B cell (primary cell): Measurements from ENCODE around the gene GPR108. TPM values are rescaled to one million over a fixed set of nuclear protein-coding genes. Genes with fewer than 3 reads are reported as not detected.
"Not testable (repeated sequence)": the region's sequence is repeated elsewhere in the genome, so short reads cannot be mapped to it uniquely, and the experiment has no call there.

Source experiments
- ATAC-seq: fragments of 200-7000 bp; cut with Tn5 transposase; one replicate; pipeline ENCODE4 v1.10.0; 2021; ENCODE audit warnings: low read depth, mild to moderate bottlenecking, moderate number of reproducible peaks, moderate library complexity
- CTCF ChIA-PET: fragments of 350-600 bp; sonication (Branson Sonifier 250); formaldehyde crosslinking; loops from one replicate; lab custom pipeline; 2021; ENCODE audit warnings: antibody characterized with exemption, inconsistent platforms; lab: Charles Lee
- POLR2A ChIA-PET: fragments of 350-600 bp; sonication (Branson Sonifier 250); formaldehyde crosslinking; loops from one replicate; lab custom pipeline; 2021; ENCODE audit warnings: antibody characterized with exemption; lab: Charles Lee
- DNase-seq: peaks from one replicate; pipeline ENCODE4 v3.0.0; 2013
- H2AFZ ChIP-seq: 2 replicates; pipeline ENCODE4 v1.6.1; 2012; ENCODE audit warnings: mild to moderate bottlenecking, low read depth, low read length; ENCODE audit not compliant: insufficient read depth, poor library complexity, severe bottlenecking
- H3K27ac ChIP-seq, 2 donors: 1 replicate in 1 of 2; 2 replicates in 1 of 2; pipeline ENCODE4 v1.5.1; 2012 to 2013; ENCODE audit warnings: low read length in 2 of 2, mild to moderate bottlenecking in 2 of 2, moderate library complexity in 1 of 2
- H3K27me3 ChIP-seq, 4 experiments: fragments of 200-600 bp in 1 of 4; sonication (generic) in 1 of 4; replicated peaks in 1 of 4; 1 replicate in 2 of 4; 2 replicates in 2 of 4; pipeline versions ENCODE4 v1.6.1 to v1.7.0; 2013 to 2016; ENCODE audit warnings: low read length in 3 of 4, mild to moderate bottlenecking in 2 of 4, mixed read lengths in 1 of 4, moderate library complexity in 1 of 4; ENCODE audit not compliant: insufficient read depth in 4 of 4, control insufficient read depth in 3 of 4; ENCODE audit errors: control extremely low read depth in 1 of 4
- H3K36me3 ChIP-seq, 2 experiments: replicated peaks in 1 of 2; 1 replicate in 1 of 2; 2 replicates in 1 of 2; pipeline versions ENCODE4 v1.6.1 to v1.7.1; 2013; ENCODE audit warnings: low read length in 1 of 2; ENCODE audit not compliant: insufficient read depth in 2 of 2, control insufficient read depth in 1 of 2; ENCODE audit errors: control extremely low read depth in 1 of 2, extremely low read depth in 1 of 2
- H3K4me1 ChIP-seq, 2 donors: fragments of 200-600 bp in 1 of 2; sonication (generic) in 1 of 2; 1 replicate in 1 of 2; 2 replicates in 1 of 2; pipeline versions ENCODE4 v1.5.1 to v1.6.1; 2013 to 2017; ENCODE audit warnings: low read length in 2 of 2; ENCODE audit not compliant: control insufficient read depth in 2 of 2, insufficient read depth in 2 of 2
- H3K4me2 ChIP-seq: replicated peaks from 2 replicates; pipeline ENCODE3; 2012; ENCODE audit warnings: mild to moderate bottlenecking, low read depth, low read length; ENCODE audit not compliant: poor library complexity, severe bottlenecking
- H3K4me3 ChIP-seq, 5 experiments: fragments of 200-600 bp in 1 of 5; sonication (generic) in 1 of 5; 1 replicate in 3 of 5; 2 replicates in 2 of 5; pipeline versions ENCODE4 v1.5.1 to v1.7.0; 2011 to 2016; ENCODE audit warnings: low read length in 4 of 5, mild to moderate bottlenecking in 4 of 5, low read depth in 2 of 5, control low read depth in 1 of 5, moderate library complexity in 1 of 5; ENCODE audit not compliant: insufficient read depth in 1 of 5; ENCODE audit errors: control extremely low read depth in 1 of 5, extremely low read depth in 1 of 5
- H3K79me2 ChIP-seq: fragments of 200-600 bp; sonication (generic); one replicate; pipeline ENCODE4 v1.6.0; 2016; ENCODE audit warnings: low read length; ENCODE audit not compliant: control insufficient read depth, insufficient read depth
- H3K9ac ChIP-seq: fragments of 200-600 bp; sonication (generic); 2 replicates; pipeline ENCODE4 v1.6.1; 2017; ENCODE audit warnings: mild to moderate bottlenecking, low read length, moderate library complexity
- H3K9me3 ChIP-seq, 3 donors: one replicate each; pipeline versions ENCODE4 v1.6.1 to v1.7.1; 2013; ENCODE audit warnings: low read length in 2 of 3; ENCODE audit not compliant: control insufficient read depth in 2 of 3, insufficient read depth in 1 of 3; ENCODE audit errors: control extremely low read depth in 1 of 3
- H4K20me1 ChIP-seq: 2 replicates; pipeline ENCODE4 v1.6.0; 2012; ENCODE audit warnings: mild to moderate bottlenecking, low read length; ENCODE audit not compliant: insufficient read depth, control insufficient read depth, poor library complexity, severe bottlenecking
- H3K27ac Mint-ChIP-seq: one replicate; pipeline ENCODE4 v1.8.0; 2021; ENCODE audit warnings: mixed read lengths
- H3K27me3 Mint-ChIP-seq: one replicate; pipeline ENCODE4 v1.8.0; 2021; ENCODE audit warnings: mixed read lengths
- H3K4me1 Mint-ChIP-seq: one replicate; pipeline ENCODE4 v1.8.0; 2021; ENCODE audit warnings: mixed read lengths
- H3K4me3 Mint-ChIP-seq: one replicate; pipeline ENCODE4 v1.8.0; 2021; ENCODE audit warnings: mixed read lengths
- H3K9me3 Mint-ChIP-seq: one replicate; pipeline ENCODE4 v1.8.0; 2022; ENCODE audit warnings: mixed read lengths; ENCODE audit not compliant: insufficient read depth
- EZH2 ChIP-seq: IDR thresholded peaks from 2 replicates; pipeline ENCODE4 v1.6.1; 2012; ENCODE audit warnings: borderline replicate concordance, low read depth, mild to moderate bottlenecking, moderate library complexity, low read length; ENCODE audit not compliant: insufficient read depth, poor library complexity, severe bottlenecking
- WGBS: methylation state at CpG from one replicate; pipeline ENCODE4 v1.1.5; 2013; ENCODE audit warnings: missing lambda C conversion rate; ENCODE audit not compliant: insufficient coverage; 5-methylcytosine and 5-hydroxymethylcytosine counted together
- intact Hi-C: fragments of 100-400 bp; cut with micrococcal nuclease; formaldehyde crosslinking; loops from one replicate; pipeline ENCODE4 v1.10.0; 2022
- polyA plus RNA-seq: library from polyadenylated mRNA; depleted of rRNA; stranded (reverse); fragments of >200 nt; gene quantifications from 2 replicates; pipeline ENCODE4 v1.2.3, GENCODE V29; 2012
- total RNA-seq, 2 donors: library from RNA; stranded (reverse); fragments of 120-200 nt in 1 of 2; gene quantifications; 1 replicate in 1 of 2; 2 replicates in 1 of 2; pipeline versions ENCODE4 v1.2.3 to v1.2.4, GENCODE V29; 2013 to 2022
- TF ChIP-seq, protein P1 (sequence below): fragments of 200-600 bp; IDR thresholded peaks from one replicate; pipeline ENCODE4 v1.8.0; 2022; ENCODE audit warnings: antibody characterized with exemption, mild to moderate bottlenecking

The GPR108 gene
- total and polyA plus RNA-seq, 2 donors (not counting 1 experiment from before 2014, with no cell fraction given) = 79.0 to 82.5 TPM

DNA sequence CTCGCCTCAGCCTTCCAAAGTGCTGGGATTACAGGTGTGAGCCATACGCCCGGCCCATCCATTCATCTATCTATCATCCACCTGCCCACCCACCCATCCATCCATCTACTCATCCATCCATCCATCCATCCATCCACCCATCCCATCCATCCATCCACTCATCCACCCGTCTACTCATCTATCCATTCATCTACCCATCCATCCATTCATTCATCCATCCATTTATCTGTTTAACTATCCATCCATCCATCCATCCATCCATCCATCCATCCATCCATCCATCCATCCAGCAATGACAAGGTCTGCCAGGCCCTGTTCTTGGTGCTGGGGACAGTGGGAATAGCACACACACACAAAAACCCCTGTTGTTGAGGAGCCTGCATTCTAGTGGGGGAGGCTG lies 39.6 kb upstream of the GPR108 start:
- Histone ChIP-seq H3K4me2 (no peak overlapping the region), H3K79me2 (peaks cover 95% of the 10 kb centered on the region), H3K4me3 (no peak overlapping the region), H3K27ac (peak overlapping the region in 1 of 2 donors; percentile 65), H3K9ac (no peak overlapping the region), H3K9me3 (no peaks in the 10 kb centered on the region), H4K20me1 (peaks cover 81% of the 10 kb centered on the region), H2AFZ (no peak overlapping the region), H3K27me3 (no peaks in the 10 kb centered on the region), H3K36me3 (peaks cover 3 to 46% of the 10 kb centered on the region in 2 experiments), H3K4me1 (peaks cover 34 to 58% of the 10 kb centered on the region in 2 donors)
- no peak for ATAC-seq
- DNase-seq = no peak
- Mint-ChIP-seq H3K4me1 (peaks cover 56% of the 10 kb centered on the region), H3K27me3 (no peaks in the 10 kb centered on the region), H3K4me3 (peak overlapping the region; percentile 13), H3K9me3 (no peaks in the 10 kb centered on the region), H3K27ac (no peak overlapping the region)
- ChIA-PET CTCF (no interaction called here), POLR2A (no interaction called here)
- intact Hi-C loops = loop anchor here (10.0 kb wide), 1 partner anchor 568 kb away; the partner anchor contains the start of gene ARHGEF18
- WGBS = 97% methylated on average over 3 of the region's 4 CpGs
- TF ChIP-seq, protein P1, sequence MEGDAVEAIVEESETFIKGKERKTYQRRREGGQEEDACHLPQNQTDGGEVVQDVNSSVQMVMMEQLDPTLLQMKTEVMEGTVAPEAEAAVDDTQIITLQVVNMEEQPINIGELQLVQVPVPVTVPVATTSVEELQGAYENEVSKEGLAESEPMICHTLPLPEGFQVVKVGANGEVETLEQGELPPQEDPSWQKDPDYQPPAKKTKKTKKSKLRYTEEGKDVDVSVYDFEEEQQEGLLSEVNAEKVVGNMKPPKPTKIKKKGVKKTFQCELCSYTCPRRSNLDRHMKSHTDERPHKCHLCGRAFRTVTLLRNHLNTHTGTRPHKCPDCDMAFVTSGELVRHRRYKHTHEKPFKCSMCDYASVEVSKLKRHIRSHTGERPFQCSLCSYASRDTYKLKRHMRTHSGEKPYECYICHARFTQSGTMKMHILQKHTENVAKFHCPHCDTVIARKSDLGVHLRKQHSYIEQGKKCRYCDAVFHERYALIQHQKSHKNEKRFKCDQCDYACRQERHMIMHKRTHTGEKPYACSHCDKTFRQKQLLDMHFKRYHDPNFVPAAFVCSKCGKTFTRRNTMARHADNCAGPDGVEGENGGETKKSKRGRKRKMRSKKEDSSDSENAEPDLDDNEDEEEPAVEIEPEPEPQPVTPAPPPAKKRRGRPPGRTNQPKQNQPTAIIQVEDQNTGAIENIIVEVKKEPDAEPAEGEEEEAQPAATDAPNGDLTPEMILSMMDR = no peak
- no peak for TF ChIP-seq EZH2

DNA sequence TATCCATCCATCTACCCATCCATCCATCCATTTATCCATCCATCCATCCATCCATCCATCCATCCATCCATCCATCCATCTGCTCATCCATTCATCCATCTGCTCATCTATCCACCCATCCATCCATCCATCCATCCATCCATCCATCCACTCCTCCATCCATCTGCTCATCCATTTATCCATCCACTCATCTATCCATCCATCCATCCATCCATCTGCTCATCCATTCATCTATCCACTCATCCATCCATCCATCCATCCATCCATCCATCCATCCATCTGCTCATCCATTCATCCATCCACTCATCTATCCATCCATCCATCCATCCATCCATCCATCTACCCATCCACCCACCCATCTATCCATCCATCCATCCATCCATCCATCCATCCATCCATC lies 38.7 kb upstream of the GPR108 start:
- CTCF ChIA-PET = interaction anchor here (1.0 to 5.2 kb wide), 3 partner anchors 24 to 88 kb away, joined by 3 to 41 read pairs (median 4); partner anchors contain the start of genes GPR108 and TRIP10
- DNase-seq, H3K4me3 ChIP-seq, POLR2A ChIA-PET, H3K27me3 Mint-ChIP-seq, H3K9me3 ChIP-seq, H3K9ac ChIP-seq, H3K9me3 Mint-ChIP-seq, H2AFZ ChIP-seq, ATAC-seq, H3K27me3 ChIP-seq: not testable (repeated sequence)
- Histone ChIP-seq H3K27ac (peak overlapping the region in 1 of 2 donors; percentile 23), H3K4me2 (peak overlapping the region; percentile 43), H3K4me1 (peaks cover 37 to 57% of the 10 kb centered on the region in 2 donors), H3K36me3 (peaks cover 3 to 43% of the 10 kb centered on the region in 2 experiments), H3K79me2 (peaks cover 90% of the 10 kb centered on the region), H4K20me1 (peaks cover 75% of the 10 kb centered on the region)
- H3K27ac Mint-ChIP-seq = peak overlapping the region; percentile 13
- peaks cover 54% of the 10 kb centered on the region for H3K4me1 Mint-ChIP-seq
- H3K4me3 Mint-ChIP-seq = peak overlapping the region; percentile 35
- intact Hi-C loops = loop anchor here (10.0 kb wide), 1 partner anchor 569 kb away; the partner anchor contains the start of gene ARHGEF18
